Measurements from ENCODE around the gene ZFYVE16.

The ZFYVE16 gene

GRCh38 chr5:80370390-80370789, 37.5 kb upstream of the ZFYVE16 start:
- H3K27me3 ChIP-seq (replicated peaks; ENCODE audit: control insufficient read depth, insufficient read depth, low read length), result no peaks in the 10 kb centered on the region

GRCh38 chr5:80372780-80373179, 35.1 kb upstream of the ZFYVE16 start:
- H3K36me3 ChIP-seq (ENCODE audit: control insufficient read depth, insufficient read depth, low read length), result no peaks in the 10 kb centered on the region
- no peaks in the 10 kb centered on the region for H3K27me3 ChIP-seq (replicated peaks; ENCODE audit: control insufficient read depth, insufficient read depth, low read length)
- no peak overlapping the region for H3K4me3 ChIP-seq (replicated peaks; ENCODE audit: low read depth, low read length)
- DNase-seq (ENCODE audit: extremely low read depth, insufficient read length), result no peak
- no peak for TF ChIP-seq CTCF (IDR thresholded peaks at IDR 0.05; ENCODE audit: insufficient read depth, low read length, poor library complexity, severe bottlenecking)

More at GRCh38 chr5:80370390-80370789, 37.5 kb upstream of the ZFYVE16 start:
- Histone ChIP-seq H3K4me3 (replicated peaks; ENCODE audit: low read depth, low read length) (no peak overlapping the region), H3K36me3 (ENCODE audit: control insufficient read depth, insufficient read depth, low read length) (no peaks in the 10 kb centered on the region)
- no peak for DNase-seq (ENCODE audit: extremely low read depth, insufficient read length)
- no peak for TF ChIP-seq CTCF (IDR thresholded peaks at IDR 0.05; ENCODE audit: insufficient read depth, low read length, poor library complexity, severe bottlenecking)

- no peak overlapping the region for H3K4me3 ChIP-seq (replicated peaks; ENCODE audit: low read depth, low read length)
- no peak for DNase-seq (ENCODE audit: extremely low read depth, insufficient read length)
- no peak for TF ChIP-seq CTCF (IDR thresholded peaks at IDR 0.05; ENCODE audit: insufficient read depth, low read length, poor library complexity, severe bottlenecking)
Observed at GRCh38 chr5:80374188-80374587, 33.7 kb upstream of the ZFYVE16 start.

GRCh38 chr5:80376557-80376956, 31.3 kb upstream of the ZFYVE16 start:
- DNase-seq (ENCODE audit: extremely low read depth, insufficient read length), result no peak
- no peaks in the 10 kb centered on the region for H3K27me3 ChIP-seq (replicated peaks; ENCODE audit: control insufficient read depth, insufficient read depth, low read length)
- no peaks in the 10 kb centered on the region for H3K36me3 ChIP-seq (ENCODE audit: control insufficient read depth, insufficient read depth, low read length)
- no peak overlapping the region for H3K4me3 ChIP-seq (replicated peaks; ENCODE audit: low read depth, low read length)
- TF ChIP-seq CTCF (IDR thresholded peaks at IDR 0.05; ENCODE audit: insufficient read depth, low read length, poor library complexity, severe bottlenecking), result no peak

More at GRCh38 chr5:80374188-80374587, 33.7 kb upstream of the ZFYVE16 start:
- Histone ChIP-seq H3K36me3 (ENCODE audit: control insufficient read depth, insufficient read depth, low read length) (no peaks in the 10 kb centered on the region), H3K27me3 (replicated peaks; ENCODE audit: control insufficient read depth, insufficient read depth, low read length) (no peaks in the 10 kb centered on the region)

GRCh38 chr5:80382488-80382887, 25.4 kb upstream of the ZFYVE16 start:
- Histone ChIP-seq H3K4me3 (replicated peaks; ENCODE audit: low read depth, low read length) (no peak overlapping the region), H3K36me3 (ENCODE audit: control insufficient read depth, insufficient read depth, low read length) (no peaks in the 10 kb centered on the region), H3K27me3 (replicated peaks; ENCODE audit: control insufficient read depth, insufficient read depth, low read length) (no peaks in the 10 kb centered on the region)
- no peak for DNase-seq (ENCODE audit: extremely low read depth, insufficient read length)
- TF ChIP-seq CTCF (IDR thresholded peaks at IDR 0.05; ENCODE audit: insufficient read depth, low read length, poor library complexity, severe bottlenecking), result no peak

All from GM06990 (cell line).